ENCODE data around the gene TRIM54.

TRIM54 gene

GRCh38 chr2:27281855-27282559 lies at the start of gene TRIM54:
Gene TRIM54 (plus strand): TSS chr2:27282429. CDS start chr2:27282732, 303 bp downstream.
- Mint-ChIP-seq H3K4me3 (no peak within 1 kb of the TSS), H3K9me3 (no peaks in the 10 kb centered on the region), H3K36me3 (ENCODE audit: low read depth) (no peaks in the 10 kb centered on the region), H3K4me1 (ENCODE audit: low read depth) (no peaks in the 10 kb centered on the region), H3K27ac (no peak within 1 kb of the TSS), H3K27me3 (peaks cover 12% of the 10 kb centered on the region)

- Mint-ChIP-seq H3K4me3 (no peak overlapping the region), H3K4me1 (ENCODE audit: low read depth) (no peaks in the 10 kb centered on the region), H3K27me3 (no peaks in the 10 kb centered on the region), H3K27ac (no peak overlapping the region), H3K36me3 (ENCODE audit: low read depth) (peaks cover 77% of the 10 kb centered on the region), H3K9me3 (no peaks in the 10 kb centered on the region)
Measured at GRCh38 chr2:27233341-27233740, 48.9 kb upstream of the TRIM54 start.

GRCh38 chr2:27236136-27236535 lies 46.1 kb upstream of the TRIM54 start:
- Mint-ChIP-seq H3K4me3 (no peak overlapping the region), H3K27me3 (no peaks in the 10 kb centered on the region), H3K4me1 (ENCODE audit: low read depth) (no peaks in the 10 kb centered on the region), H3K27ac (no peak overlapping the region), H3K9me3 (no peaks in the 10 kb centered on the region), H3K36me3 (ENCODE audit: low read depth) (peaks cover 80% of the 10 kb centered on the region)

- Mint-ChIP-seq H3K27me3 (no peaks in the 10 kb centered on the region), H3K4me3 (no peak overlapping the region), H3K36me3 (ENCODE audit: low read depth) (peaks cover 80% of the 10 kb centered on the region), H3K27ac (no peak overlapping the region), H3K9me3 (no peaks in the 10 kb centered on the region), H3K4me1 (ENCODE audit: low read depth) (no peaks in the 10 kb centered on the region)
Measured at GRCh38 chr2:27236626-27237025, 45.6 kb upstream of the TRIM54 start.

GRCh38 chr2:27237341-27237945 lies 44.8 kb upstream of the TRIM54 start:
- Mint-ChIP-seq H3K4me3 (no peak overlapping the region), H3K36me3 (ENCODE audit: low read depth) (peaks cover 79% of the 10 kb centered on the region), H3K4me1 (ENCODE audit: low read depth) (no peaks in the 10 kb centered on the region), H3K27me3 (no peaks in the 10 kb centered on the region), H3K27ac (no peak overlapping the region), H3K9me3 (no peaks in the 10 kb centered on the region)

- H3K36me3 Mint-ChIP-seq (ENCODE audit: low read depth): peaks cover 75% of the 10 kb centered on the region
- no peak overlapping the region for H3K27ac Mint-ChIP-seq
- H3K27me3 Mint-ChIP-seq: no peaks in the 10 kb centered on the region
- H3K4me3 Mint-ChIP-seq: no peak overlapping the region
- no peaks in the 10 kb centered on the region for H3K9me3 Mint-ChIP-seq
- H3K4me1 Mint-ChIP-seq (ENCODE audit: low read depth): no peaks in the 10 kb centered on the region
Measured at GRCh38 chr2:27238976-27239375, 43.3 kb upstream of the TRIM54 start.

- Mint-ChIP-seq H3K27me3 (no peaks in the 10 kb centered on the region), H3K9me3 (no peaks in the 10 kb centered on the region), H3K4me1 (ENCODE audit: low read depth) (no peaks in the 10 kb centered on the region), H3K36me3 (ENCODE audit: low read depth) (peaks cover 70% of the 10 kb centered on the region), H3K27ac (no peak overlapping the region), H3K4me3 (no peak overlapping the region)
Measured at GRCh38 chr2:27240406-27240805, 41.8 kb upstream of the TRIM54 start.

GRCh38 chr2:27241761-27242613 lies 40.2 kb upstream of the TRIM54 start:
- Mint-ChIP-seq H3K4me1 (ENCODE audit: low read depth) (no peaks in the 10 kb centered on the region), H3K4me3 (no peak overlapping the region), H3K27me3 (no peaks in the 10 kb centered on the region), H3K9me3 (no peaks in the 10 kb centered on the region), H3K27ac (no peak overlapping the region), H3K36me3 (ENCODE audit: low read depth) (peaks cover 59% of the 10 kb centered on the region)

GRCh38 chr2:27242614-27242951 lies 39.6 kb upstream of the TRIM54 start:
- H3K27me3 Mint-ChIP-seq: no peaks in the 10 kb centered on the region
- peaks cover 53% of the 10 kb centered on the region for H3K36me3 Mint-ChIP-seq (ENCODE audit: low read depth)
- no peaks in the 10 kb centered on the region for H3K9me3 Mint-ChIP-seq
- H3K27ac Mint-ChIP-seq: no peak overlapping the region
- H3K4me1 Mint-ChIP-seq (ENCODE audit: low read depth): no peaks in the 10 kb centered on the region
- H3K4me3 Mint-ChIP-seq: no peak overlapping the region

GRCh38 chr2:27243391-27244130 lies 38.7 kb upstream of the TRIM54 start:
- Mint-ChIP-seq H3K27me3 (no peaks in the 10 kb centered on the region), H3K9me3 (no peaks in the 10 kb centered on the region), H3K4me3 (no peak overlapping the region), H3K27ac (no peak overlapping the region), H3K36me3 (ENCODE audit: low read depth) (peaks cover 45% of the 10 kb centered on the region), H3K4me1 (ENCODE audit: low read depth) (no peaks in the 10 kb centered on the region)

GRCh38 chr2:27245116-27245515 lies 37.1 kb upstream of the TRIM54 start:
- peaks cover 35% of the 10 kb centered on the region for H3K36me3 Mint-ChIP-seq (ENCODE audit: low read depth)
- H3K27me3 Mint-ChIP-seq: no peaks in the 10 kb centered on the region
- no peaks in the 10 kb centered on the region for H3K4me1 Mint-ChIP-seq (ENCODE audit: low read depth)
- no peaks in the 10 kb centered on the region for H3K9me3 Mint-ChIP-seq
- H3K27ac Mint-ChIP-seq: no peak overlapping the region
- no peak overlapping the region for H3K4me3 Mint-ChIP-seq

GRCh38 chr2:27245626-27246025 lies 36.6 kb upstream of the TRIM54 start:
- peaks cover 30% of the 10 kb centered on the region for H3K36me3 Mint-ChIP-seq (ENCODE audit: low read depth)
- no peaks in the 10 kb centered on the region for H3K9me3 Mint-ChIP-seq
- H3K4me3 Mint-ChIP-seq: no peak overlapping the region
- no peaks in the 10 kb centered on the region for H3K4me1 Mint-ChIP-seq (ENCODE audit: low read depth)
- H3K27ac Mint-ChIP-seq: no peak overlapping the region
- H3K27me3 Mint-ChIP-seq: no peaks in the 10 kb centered on the region

- Mint-ChIP-seq H3K4me3 (no peak overlapping the region), H3K4me1 (ENCODE audit: low read depth) (no peaks in the 10 kb centered on the region), H3K27ac (no peak overlapping the region), H3K36me3 (ENCODE audit: low read depth) (peaks cover 11% of the 10 kb centered on the region), H3K9me3 (no peaks in the 10 kb centered on the region), H3K27me3 (no peaks in the 10 kb centered on the region)
Measured at GRCh38 chr2:27247893-27248292, 34.3 kb upstream of the TRIM54 start.

GRCh38 chr2:27249159-27249890 lies 32.9 kb upstream of the TRIM54 start:
- Mint-ChIP-seq H3K27me3 (no peaks in the 10 kb centered on the region), H3K9me3 (no peaks in the 10 kb centered on the region), H3K4me3 (no peak overlapping the region), H3K27ac (no peak overlapping the region), H3K36me3 (ENCODE audit: low read depth) (peaks cover 1% of the 10 kb centered on the region), H3K4me1 (ENCODE audit: low read depth) (no peaks in the 10 kb centered on the region)

Measured in stimulated activated naive CD8-positive, alpha-beta T cell treated with anti-CD3 and anti-CD28 coated beads, Interleukin-15, Interleukin-2, amounts not matched to agents 100 ng/mL and 50 ng/mL, for 24 hours (primary cell).